Cardiac muscle cell (in vitro differentiated cells and primary cell): ENCODE data around the gene C10orf53. TPM values are rescaled to one million over a fixed set of nuclear protein-coding genes. Genes with fewer than 3 reads are reported as not detected.
"Not testable (repeated sequence)": the region's sequence is repeated elsewhere in the genome, so short reads cannot be mapped to it uniquely, and the experiment has no call there.

Source experiments
- DNase-seq, 2 donors: peaks; one replicate each; pipeline versions ENCODE4 v3.0.0 to v3.0.0-alpha.2; 2010 to 2017; ENCODE audit warnings: low read depth in 1 of 2, low spot score in 1 of 2
- H3K27ac ChIP-seq: fragments of 200-600 bp; sonication (generic); 2 replicates; pipeline ENCODE4 v1.5.1; 2016
- H3K27me3 ChIP-seq: fragments of 200-600 bp; sonication (generic); 2 replicates; pipeline ENCODE4 v1.6.0; 2016; ENCODE audit warnings: control low read depth
- H3K36me3 ChIP-seq: fragments of 200-600 bp; sonication (generic); 2 replicates; pipeline ENCODE4 v1.5.1; 2016; ENCODE audit warnings: control low read depth
- H3K4me1 ChIP-seq: fragments of 200-600 bp; sonication (generic); 2 replicates; pipeline ENCODE4 v1.8.1; 2017; ENCODE audit warnings: low read depth, mild to moderate bottlenecking, mixed run types
- H3K4me3 ChIP-seq: fragments of 200-600 bp; sonication (generic); 2 replicates; pipeline ENCODE4 v1.5.1; 2016; ENCODE audit warnings: mild to moderate bottlenecking
- H3K9me3 ChIP-seq: fragments of 200-600 bp; sonication (generic); 2 replicates; pipeline ENCODE4 v1.5.1; 2017; ENCODE audit warnings: low read depth, mild to moderate bottlenecking, control low read depth
- CTCF ChIP-seq: IDR thresholded peaks from 2 replicates; pipeline ENCODE4 v1.5.1; 2012; ENCODE audit warnings: low read depth, mild to moderate bottlenecking, low read length
- polyA plus RNA-seq: library from polyadenylated mRNA; unstranded; fragments of >200 nt; fragmentation: Nextera tagmentation; extraction: Ambion mirVana; gene quantifications from 2 replicates; pipeline ENCODE4 v1.2.1, GENCODE V29; 2016
- total RNA-seq: library from RNA; depleted of rRNA; stranded (reverse); fragments of >200 nt; gene quantifications from 2 replicates; pipeline ENCODE4 v1.2.3, GENCODE V29; 2016

C10orf53 gene
- total and polyA plus RNA-seq, 2 experiments from 2014 or later: not detected

GRCh38 chr10:49709934-49710333, 30.5 kb downstream of the C10orf53 start:
- H3K4me3 ChIP-seq: no peak overlapping the region
- no peaks in the 10 kb centered on the region for H3K9me3 ChIP-seq
- TF ChIP-seq CTCF: no peak
- no peak overlapping the region for H3K27ac ChIP-seq
- no peak for DNase-seq
- no peaks in the 10 kb centered on the region for H3K4me1 ChIP-seq
- H3K36me3 ChIP-seq: no peaks in the 10 kb centered on the region
- no peaks in the 10 kb centered on the region for H3K27me3 ChIP-seq

DNA sequence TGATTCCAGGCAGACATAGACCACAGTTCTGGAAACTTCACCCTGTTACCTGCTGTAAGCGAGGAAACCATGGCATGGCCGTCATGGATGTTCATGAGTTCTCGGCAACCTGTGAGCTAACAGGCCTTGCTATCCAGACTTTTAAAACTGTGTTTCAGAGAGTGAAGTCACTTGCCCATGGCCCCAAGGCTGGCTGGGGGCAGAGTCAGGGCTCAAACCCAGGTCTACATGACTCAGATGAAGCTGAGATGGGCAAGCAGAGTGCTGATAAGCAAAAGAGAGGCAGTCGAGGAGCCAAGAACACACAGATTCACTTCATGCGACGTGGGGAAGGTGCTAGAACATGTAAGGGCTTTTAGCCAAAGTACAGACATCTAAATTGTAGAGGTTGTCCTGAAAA, 31.5 kb downstream of the C10orf53 start:
- DNase-seq: no peak

DNA sequence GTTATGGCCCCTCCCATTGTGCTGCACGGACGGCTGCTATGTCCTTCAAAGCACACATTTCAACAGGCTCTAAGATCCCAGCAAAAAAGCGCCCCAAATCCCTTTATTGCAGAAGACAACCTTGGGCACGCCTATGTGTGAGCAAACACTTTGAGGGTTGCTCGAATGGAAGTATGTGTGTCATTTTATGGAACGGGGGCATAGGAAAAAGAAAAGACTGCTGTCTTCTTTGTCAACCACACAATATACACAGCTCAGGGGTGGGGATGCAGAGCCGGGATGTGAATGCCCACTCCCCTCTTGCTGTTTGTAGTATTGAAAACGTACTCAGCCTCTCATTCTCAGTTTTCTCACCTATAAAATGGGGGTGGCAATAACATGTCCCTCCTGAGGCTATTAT, 32.0 kb downstream of the C10orf53 start:
- no peaks in the 10 kb centered on the region for H3K27me3 ChIP-seq
- H3K36me3 ChIP-seq: no peaks in the 10 kb centered on the region
- no peak for DNase-seq
- H3K27ac ChIP-seq: no peak overlapping the region
- no peak overlapping the region for H3K4me3 ChIP-seq
- H3K4me1 ChIP-seq: no peaks in the 10 kb centered on the region
- TF ChIP-seq CTCF: no peak
- no peaks in the 10 kb centered on the region for H3K9me3 ChIP-seq

More for the DNA sequence above, 31.5 kb downstream of the C10orf53 start:
- Histone ChIP-seq H3K27ac (no peak overlapping the region), H3K4me1 (no peaks in the 10 kb centered on the region), H3K36me3 (no peaks in the 10 kb centered on the region), H3K4me3 (no peak overlapping the region), H3K9me3 (no peaks in the 10 kb centered on the region), H3K27me3 (no peaks in the 10 kb centered on the region)
- TF ChIP-seq CTCF: no peak

DNA sequence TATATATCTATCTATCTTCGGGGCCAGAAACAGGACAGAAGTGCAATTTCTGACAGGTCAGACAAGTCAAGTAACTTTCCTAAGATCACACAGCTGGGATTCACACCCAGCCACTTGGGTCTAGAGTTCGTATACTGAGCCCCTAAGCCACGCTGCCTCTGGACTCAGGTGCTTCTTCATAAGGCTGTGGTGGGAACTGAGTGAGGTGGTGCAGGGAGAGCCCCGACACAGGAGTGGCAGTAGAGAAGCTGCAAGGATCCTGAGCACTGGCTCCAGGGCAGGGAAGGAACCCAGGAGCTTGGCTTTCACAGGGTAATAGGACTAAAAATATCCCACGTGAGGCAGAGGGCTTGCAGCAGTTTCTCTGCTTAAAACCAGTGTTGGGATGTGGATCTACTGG, 33.8 kb downstream of the C10orf53 start:
- H3K9me3 ChIP-seq: no peaks in the 10 kb centered on the region
- no peak overlapping the region for H3K27ac ChIP-seq
- H3K4me1 ChIP-seq: no peaks in the 10 kb centered on the region
- H3K36me3 ChIP-seq: no peaks in the 10 kb centered on the region
- no peak for TF ChIP-seq CTCF
- no peaks in the 10 kb centered on the region for H3K27me3 ChIP-seq
- H3K4me3 ChIP-seq: no peak overlapping the region
- DNase-seq: no peak

GRCh38 chr10:49715157-49715556, 35.7 kb downstream of the C10orf53 start:
- not testable (repeated sequence) for H3K4me1 ChIP-seq, H3K27ac ChIP-seq, DNase-seq, H3K9me3 ChIP-seq, H3K27me3 ChIP-seq, H3K36me3 ChIP-seq, H3K4me3 ChIP-seq

DNA sequence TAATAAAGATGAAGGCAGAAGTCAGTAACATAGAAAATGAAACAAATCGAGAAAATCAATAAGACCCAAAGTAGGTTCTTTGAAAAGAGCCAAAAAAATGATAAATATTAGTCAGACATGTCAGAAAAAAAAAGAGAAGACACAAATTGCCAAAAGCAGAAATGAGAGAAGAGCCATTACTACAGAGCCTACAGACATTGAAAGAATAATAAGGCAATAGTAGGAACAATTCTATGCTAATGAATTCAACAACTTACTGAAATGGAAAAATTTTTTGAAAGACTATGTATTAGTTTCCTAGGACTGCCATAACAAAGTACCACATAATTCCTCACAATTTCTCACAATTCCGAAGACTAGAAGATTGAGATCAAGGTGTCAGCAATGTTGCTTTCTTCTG, 47.1 kb downstream of the C10orf53 start:
- Histone ChIP-seq H3K9me3 (no peaks in the 10 kb centered on the region), H3K27me3 (no peaks in the 10 kb centered on the region), H3K4me1 (no peaks in the 10 kb centered on the region), H3K27ac (no peak overlapping the region), H3K4me3 (no peak overlapping the region), H3K36me3 (no peaks in the 10 kb centered on the region)
- TF ChIP-seq CTCF: no peak
- DNase-seq: no peak
